ENCODE measurements around the gene EPS15.
"Not testable (repeated sequence)": the region's sequence is repeated elsewhere in the genome, so short reads cannot be mapped to it uniquely, and the experiment has no call there.

The EPS15 gene

DNA sequence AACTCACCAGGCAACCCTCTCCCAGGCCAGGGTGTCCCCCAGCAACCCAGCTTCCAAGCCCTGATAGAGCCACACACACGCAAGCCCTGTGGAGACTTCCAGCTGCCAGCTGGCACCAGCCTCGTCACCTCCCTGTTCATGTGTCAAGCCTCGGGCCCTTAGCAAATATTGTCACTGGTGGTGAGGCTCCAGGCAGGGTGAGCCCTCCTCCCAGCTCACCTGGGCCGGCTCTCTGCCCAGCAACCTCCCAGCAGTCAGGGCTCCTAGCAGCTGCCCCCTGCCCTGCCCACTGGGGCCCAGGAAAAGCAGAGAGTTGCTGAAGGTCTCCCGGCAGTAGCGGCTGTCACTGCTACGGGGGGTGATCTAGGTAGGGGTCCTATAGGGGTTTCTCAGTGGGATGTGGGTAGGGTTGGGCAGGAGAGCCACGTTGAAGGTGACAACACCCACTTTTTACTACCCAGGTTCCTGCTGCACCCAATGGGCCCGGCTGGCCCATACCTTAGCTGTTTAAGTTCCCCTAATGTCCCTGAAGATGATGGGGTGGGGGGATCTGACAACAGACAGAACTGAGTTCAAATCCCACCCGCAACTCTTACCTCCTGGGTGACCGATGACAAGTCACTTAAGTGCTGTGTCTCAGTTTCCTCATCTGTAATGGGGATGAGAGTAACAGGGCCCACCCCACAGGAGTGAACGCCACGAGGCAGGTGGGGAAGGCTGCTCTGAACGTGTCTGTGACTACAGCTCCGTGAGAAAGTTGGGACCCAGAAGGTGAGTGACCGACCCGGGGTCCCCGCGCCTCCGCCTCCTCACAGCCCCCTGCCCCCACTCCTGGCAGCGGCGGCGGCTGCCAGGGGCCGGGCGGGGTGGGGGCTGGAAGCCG, 189.4 kb downstream of the EPS15 start:
- DNase-seq, result no peak

DNA sequence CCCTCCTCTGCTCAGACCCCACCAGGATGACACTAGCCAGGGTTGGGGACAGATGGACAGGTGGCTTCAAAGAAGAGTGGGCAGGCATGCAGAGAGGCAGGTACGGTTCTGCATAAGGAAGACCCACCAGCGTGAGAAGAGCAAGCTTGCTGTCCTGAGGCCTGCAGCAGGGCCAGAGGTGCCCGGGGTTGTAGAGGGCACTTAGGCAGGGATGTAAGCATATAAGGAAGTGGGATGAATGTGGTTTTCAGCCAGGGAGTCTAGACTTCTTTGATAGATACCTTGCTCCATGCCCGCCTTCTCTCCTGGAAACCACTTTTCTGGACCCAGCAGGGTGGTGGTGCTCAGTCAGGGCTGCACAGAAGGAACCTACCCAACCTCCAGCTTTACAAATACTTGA, 190.1 kb downstream of the EPS15 start:
- no peak for DNase-seq

DNA sequence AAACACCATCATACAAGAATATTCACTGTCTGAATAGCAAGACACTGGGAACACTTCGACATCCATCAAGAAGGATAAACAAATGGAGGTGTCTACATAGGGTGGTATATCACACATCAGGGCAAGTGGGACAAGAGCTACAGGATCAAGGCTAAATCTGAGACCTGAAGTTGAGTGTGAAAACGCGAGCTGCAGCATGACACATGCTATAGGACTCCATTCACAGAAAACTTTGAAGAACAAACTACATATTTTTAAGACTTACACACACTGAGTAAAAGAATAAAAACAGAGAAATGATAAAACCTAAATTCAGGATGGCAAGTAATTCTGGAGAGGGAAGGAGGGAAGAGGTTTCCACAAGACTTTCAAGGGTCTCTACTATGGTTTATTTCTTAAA, 190.8 kb downstream of the EPS15 start:
- no peak for DNase-seq

- no peak for DNase-seq
Measured at GRCh38 chr1:51327386-51327785, 191.7 kb downstream of the EPS15 start.

DNA sequence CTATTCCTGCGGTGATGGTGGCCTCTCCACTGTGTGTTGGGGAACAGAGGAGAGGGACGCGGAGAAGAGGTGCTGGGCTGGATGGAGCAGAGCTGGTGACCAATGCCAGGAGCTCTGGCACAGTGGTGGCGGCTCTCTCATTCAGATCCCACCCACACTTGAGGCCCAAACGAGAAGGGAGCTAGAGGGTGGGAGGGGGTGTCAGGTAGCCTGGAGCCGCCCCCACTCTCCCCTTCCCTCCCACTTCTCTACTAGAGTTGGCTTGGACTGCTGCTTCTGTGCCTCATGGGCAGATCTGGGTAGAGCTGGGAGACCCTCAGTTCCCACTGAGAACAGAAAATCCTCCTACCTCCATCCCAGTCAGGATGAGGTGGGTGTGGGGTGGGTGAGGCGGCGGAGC, 192.2 kb downstream of the EPS15 start:
- DNase-seq, result no peak

- no peak for DNase-seq
Measured at GRCh38 chr1:51325878-51326755, 192.9 kb downstream of the EPS15 start.

DNA sequence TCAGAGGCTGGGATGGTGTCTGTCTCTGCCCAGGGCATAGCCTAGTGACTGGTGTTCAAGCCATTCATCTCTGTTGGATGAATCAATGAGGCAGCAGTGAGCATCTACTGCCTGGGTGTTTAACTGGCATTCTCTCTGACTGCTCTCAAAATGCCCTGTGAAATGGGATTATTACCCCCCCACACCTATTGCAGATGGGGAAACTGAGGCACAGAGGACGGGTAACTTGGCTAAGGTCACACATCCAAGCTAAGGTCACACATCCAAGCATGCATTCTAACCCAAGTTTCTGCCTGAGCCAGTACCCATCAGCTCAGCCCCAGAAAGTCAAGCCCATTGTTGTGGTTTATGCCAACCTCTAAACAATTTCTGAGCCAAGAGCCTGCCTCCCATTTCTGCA, 193.7 kb downstream of the EPS15 start:
- DNase-seq, result no peak

GRCh38 chr1:51325011-51325385, 194.1 kb downstream of the EPS15 start:
- DNase-seq, result not testable (repeated sequence)

- no peak for DNase-seq
Measured at GRCh38 chr1:51324251-51325010, 194.6 kb downstream of the EPS15 start.

GRCh38 chr1:51323778-51324177, 195.3 kb downstream of the EPS15 start:
- DNase-seq, result no peak

- no peak for DNase-seq
Measured at GRCh38 chr1:51322417-51323101, 196.5 kb downstream of the EPS15 start.

DNA sequence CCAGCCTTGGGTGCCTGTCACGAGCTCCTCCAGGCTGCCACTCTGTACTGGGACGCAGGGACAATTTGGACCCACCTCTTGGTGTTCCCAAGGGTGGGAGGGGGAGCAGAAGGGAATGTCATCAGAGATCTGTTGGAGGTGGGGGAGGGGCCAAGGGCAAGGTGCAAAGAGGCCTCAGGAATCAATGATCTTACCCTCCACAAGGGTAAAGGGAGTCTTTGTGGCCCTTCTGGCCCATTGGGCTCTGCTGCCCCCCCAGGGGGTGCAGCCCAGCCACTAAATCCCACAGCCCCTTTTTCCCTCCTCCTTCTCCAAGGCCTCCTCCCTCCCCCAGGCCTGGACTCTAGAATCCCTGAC, 197.2 kb downstream of the EPS15 start:
- DNase-seq, result no peak

GRCh38 chr1:51320967-51321923, 197.8 kb downstream of the EPS15 start:
- DNase-seq, result no peak

- no peak for DNase-seq
Measured at GRCh38 chr1:51317798-51318197, 201.3 kb downstream of the EPS15 start.

GRCh38 chr1:51316846-51317120, 202.3 kb downstream of the EPS15 start:
- no peak for DNase-seq

- DNase-seq, result peak; percentile 32
Measured at GRCh38 chr1:51316113-51316845, 202.8 kb downstream of the EPS15 start.

DNA sequence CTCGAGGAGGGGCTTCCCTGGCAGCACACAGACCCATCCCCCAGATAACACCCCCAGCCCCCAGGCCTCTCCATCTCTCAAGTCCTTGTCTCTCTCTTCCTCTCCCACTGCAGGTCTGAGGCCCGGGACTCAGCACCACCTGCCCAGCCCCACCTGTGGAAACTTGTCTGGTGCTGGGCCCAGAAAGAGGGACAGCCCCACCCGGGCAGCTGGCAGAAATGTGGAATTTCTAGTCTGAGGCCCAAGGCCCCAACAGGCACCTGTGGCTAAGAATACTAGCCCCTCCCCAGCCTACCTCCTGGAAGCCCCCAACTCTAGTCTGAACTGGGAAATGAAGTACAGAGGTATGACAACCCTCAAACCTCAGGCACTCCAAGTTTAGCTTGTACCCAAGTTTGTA, 204.1 kb downstream of the EPS15 start:
- no peak for DNase-seq

DNA sequence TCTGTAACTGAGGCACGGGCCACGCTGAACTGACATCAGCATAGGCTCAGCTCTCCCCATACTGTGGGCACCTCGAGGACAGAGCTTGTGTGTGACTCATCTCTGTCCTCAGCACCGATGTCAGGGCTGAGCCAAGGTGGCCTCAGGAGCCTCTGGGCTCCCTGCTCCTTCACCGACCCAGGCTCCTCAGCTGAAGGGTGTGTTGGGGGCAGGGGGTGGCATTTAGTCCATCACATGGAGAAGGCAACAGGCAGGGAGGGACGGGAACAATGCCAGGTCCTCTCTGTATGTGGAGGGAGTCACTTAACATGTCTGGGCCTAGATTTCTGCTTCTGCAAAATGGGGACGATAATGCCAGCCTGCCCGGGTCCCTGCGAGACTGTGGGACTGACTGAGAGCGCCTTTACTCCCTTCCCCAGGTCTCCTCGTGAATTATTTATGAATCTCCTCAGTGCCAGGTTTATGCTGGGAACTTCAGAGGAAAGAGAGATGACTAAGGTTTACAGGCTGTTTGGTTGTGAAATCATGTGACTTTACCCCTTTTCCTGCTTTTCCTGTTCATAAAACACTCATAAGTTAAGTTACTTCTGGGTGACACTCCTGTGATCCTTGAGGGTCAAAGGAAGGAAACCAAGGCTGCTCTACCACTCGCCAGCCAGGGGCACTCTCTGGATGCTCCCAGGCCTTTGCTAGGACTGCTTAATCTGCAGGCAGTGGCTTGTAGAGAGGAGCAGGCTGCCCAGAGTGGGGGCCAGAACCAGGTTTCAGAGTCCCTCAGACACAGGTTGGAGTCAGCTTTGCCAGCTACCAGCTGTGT, 204.9 kb downstream of the EPS15 start:
- peak; percentile 35 for DNase-seq

- DNase-seq, result no peak
Measured at GRCh38 chr1:51313268-51313852, 205.7 kb downstream of the EPS15 start.

DNA sequence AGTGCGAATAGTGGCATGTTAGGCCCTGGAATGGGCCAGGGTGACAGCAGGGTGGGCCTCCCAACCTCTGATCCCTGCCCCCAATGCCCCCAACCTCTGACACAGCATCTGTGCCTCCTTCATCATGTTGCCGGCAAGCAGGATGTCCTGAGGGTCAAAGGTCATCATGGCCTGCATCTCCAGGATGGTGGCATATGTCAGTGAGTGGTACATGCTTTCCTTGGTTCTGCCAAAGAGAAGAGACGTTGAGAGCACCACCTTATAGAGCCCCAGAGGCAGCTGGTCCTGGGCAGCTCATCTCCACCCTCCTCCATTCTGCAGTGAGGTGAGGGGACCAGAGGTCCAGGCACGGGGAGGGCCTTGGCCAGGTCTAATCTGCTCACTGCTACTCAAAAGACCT, 206.3 kb downstream of the EPS15 start:
- DNase-seq, result no peak

Data from activated CD4-positive, alpha-beta T cell treated with anti-CD3 and anti-CD28 coated beads, Interleukin-2, Interleukin-6, amounts not matched to agents 100 ng/mL and 50 ng/mL, durations not matched to agents 16 hours and 8 hours (primary cell).